ENCODE measurements around the gene KRTAP4-3. TPM values are rescaled to one million over a fixed set of nuclear protein-coding genes. Genes with fewer than 3 reads are reported as not detected.
"Not testable (repeated sequence)": the region's sequence is repeated elsewhere in the genome, so short reads cannot be mapped to it uniquely, and the experiment has no call there.

KRTAP4-3 gene
- total and polyA plus RNA-seq, 8 donors: not detected

DNA sequence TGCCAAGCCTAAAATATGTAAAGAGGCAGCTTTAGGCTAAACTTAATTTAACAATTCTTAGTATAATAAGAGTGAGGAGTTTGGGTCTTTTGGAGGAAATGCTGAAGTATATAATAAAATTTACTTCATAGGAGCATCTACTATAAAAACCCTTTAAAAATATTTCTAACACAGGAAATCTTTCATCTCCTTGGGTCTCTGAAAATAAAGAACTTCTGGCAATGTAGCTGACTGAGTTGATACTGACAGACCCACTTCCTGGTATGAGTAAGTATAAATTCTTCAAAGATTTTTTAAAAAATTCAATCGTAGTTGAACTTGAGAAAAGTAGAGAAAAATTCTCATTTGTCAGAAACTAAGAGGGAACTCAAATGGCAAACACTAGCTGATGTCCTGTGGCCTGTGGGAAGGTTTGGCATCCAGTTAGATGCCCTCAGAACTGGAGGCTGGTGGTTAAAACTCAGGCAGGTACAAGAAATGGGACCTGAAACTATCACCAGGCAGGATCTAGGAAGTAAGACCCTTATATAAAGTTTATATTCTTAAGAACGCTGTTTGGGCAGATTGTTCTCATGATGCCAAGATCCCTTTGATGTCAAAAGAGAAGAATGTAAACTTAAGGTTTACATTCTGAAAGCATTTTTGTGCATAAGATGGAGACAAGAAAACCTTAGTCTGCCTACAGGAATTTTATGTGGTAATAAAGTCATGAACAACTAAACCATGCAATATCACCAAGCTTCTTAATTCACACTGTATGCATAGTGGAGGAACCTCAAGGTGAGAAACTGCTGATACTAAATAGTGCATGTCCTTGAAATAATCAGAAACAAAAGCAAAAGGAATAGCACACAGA, 33.9 kb downstream of the KRTAP4-3 start:
- no peak overlapping the region for H3K27ac ChIP-seq
- no peak for ATAC-seq
- no peak overlapping the region for H3K4me3 ChIP-seq
- H3K27me3 ChIP-seq: peaks cover 0 to 3% (median 0%) of the 10 kb centered on the region in 4 donors
- H3K4me1 ChIP-seq: no peaks in the 10 kb centered on the region
- DNase-seq: no peak
- 51 to 56% methylated on average over 2 of the region's 2 CpGs for WGBS, 2 donors
- FAIRE-seq: no peak
- H3K36me3 ChIP-seq: no peaks in the 10 kb centered on the region
- no peaks in the 10 kb centered on the region for H3K9me3 ChIP-seq
- TF ChIP-seq, protein P1, sequence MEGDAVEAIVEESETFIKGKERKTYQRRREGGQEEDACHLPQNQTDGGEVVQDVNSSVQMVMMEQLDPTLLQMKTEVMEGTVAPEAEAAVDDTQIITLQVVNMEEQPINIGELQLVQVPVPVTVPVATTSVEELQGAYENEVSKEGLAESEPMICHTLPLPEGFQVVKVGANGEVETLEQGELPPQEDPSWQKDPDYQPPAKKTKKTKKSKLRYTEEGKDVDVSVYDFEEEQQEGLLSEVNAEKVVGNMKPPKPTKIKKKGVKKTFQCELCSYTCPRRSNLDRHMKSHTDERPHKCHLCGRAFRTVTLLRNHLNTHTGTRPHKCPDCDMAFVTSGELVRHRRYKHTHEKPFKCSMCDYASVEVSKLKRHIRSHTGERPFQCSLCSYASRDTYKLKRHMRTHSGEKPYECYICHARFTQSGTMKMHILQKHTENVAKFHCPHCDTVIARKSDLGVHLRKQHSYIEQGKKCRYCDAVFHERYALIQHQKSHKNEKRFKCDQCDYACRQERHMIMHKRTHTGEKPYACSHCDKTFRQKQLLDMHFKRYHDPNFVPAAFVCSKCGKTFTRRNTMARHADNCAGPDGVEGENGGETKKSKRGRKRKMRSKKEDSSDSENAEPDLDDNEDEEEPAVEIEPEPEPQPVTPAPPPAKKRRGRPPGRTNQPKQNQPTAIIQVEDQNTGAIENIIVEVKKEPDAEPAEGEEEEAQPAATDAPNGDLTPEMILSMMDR (IDR thresholded peaks at IDR 0.05): no peak
- intact Hi-C loops (cut with DNase I): no loop called here

- Histone ChIP-seq H3K4me1 (no peaks in the 10 kb centered on the region), H3K9me3 (no peaks in the 10 kb centered on the region), H3K4me3 (no peak overlapping the region), H3K36me3 (no peaks in the 10 kb centered on the region), H3K27ac (no peak overlapping the region), H3K27me3 (peaks cover 0 to 3% (median 0%) of the 10 kb centered on the region in 4 donors)
- FAIRE-seq (no peak), ATAC-seq (no peak), DNase-seq (no peak)
- TF ChIP-seq, protein P1 (IDR thresholded peaks at IDR 0.05): no peak
- intact Hi-C loops (cut with DNase I): no loop called here
- WGBS, 2 donors: 72 to 87% methylated on average over 3 of the region's 3 CpGs
Observed at GRCh38 chr17:41131979-41132378, 36.0 kb downstream of the KRTAP4-3 start.

DNA sequence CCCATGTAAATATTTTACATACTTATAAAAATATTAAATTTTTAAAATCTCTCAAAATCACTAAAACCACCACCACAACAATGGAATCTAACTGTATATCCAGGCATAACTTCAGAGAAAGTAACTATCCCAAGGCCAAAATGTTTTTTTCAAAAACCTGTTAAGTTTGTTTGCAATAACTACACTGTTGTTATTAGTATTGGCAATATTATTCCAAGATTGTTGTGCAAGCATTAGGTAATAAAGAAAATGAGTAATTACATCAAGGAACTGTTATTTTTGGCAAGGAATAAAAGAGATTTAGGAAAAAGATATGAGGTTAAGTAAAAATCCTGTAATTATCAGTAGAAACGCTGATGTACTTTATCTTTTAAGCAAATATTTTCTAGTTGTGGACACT, 40.6 kb downstream of the KRTAP4-3 start:
- FAIRE-seq (no peak), ATAC-seq (no peak), DNase-seq (no peak)
- TF ChIP-seq, protein P1 (IDR thresholded peaks at IDR 0.05): no peak
- Histone ChIP-seq H3K27me3 (peaks cover 0 to 7% (median 2%) of the 10 kb centered on the region in 4 donors), H3K27ac (no peak overlapping the region), H3K9me3 (no peaks in the 10 kb centered on the region), H3K4me3 (no peak overlapping the region), H3K36me3 (no peaks in the 10 kb centered on the region), H3K4me1 (no peaks in the 10 kb centered on the region)
- 7 to 14% methylated on average over 1 of the region's 1 CpG for WGBS, 2 donors
- intact Hi-C loops (cut with DNase I): no loop called here

GRCh38 chr17:41126412-41126811, 41.6 kb downstream of the KRTAP4-3 start:
- Histone ChIP-seq H3K27ac (no peak overlapping the region), H3K4me1 (no peaks in the 10 kb centered on the region), H3K27me3 (peaks cover 0 to 7% (median 0%) of the 10 kb centered on the region in 4 donors), H3K9me3 (no peaks in the 10 kb centered on the region), H3K4me3 (no peak overlapping the region), H3K36me3 (no peaks in the 10 kb centered on the region)
- 54 to 71% methylated on average over 3 of the region's 3 CpGs for WGBS, 2 donors
- TF ChIP-seq, protein P1 (IDR thresholded peaks at IDR 0.05): no peak
- intact Hi-C loops (cut with DNase I): no loop called here
- DNase-seq: no peak
- FAIRE-seq: no peak
- ATAC-seq: no peak

- H3K9me3 ChIP-seq: no peaks in the 10 kb centered on the region
- no peak for ATAC-seq
- 70 to 78% methylated on average over 2 of the region's 2 CpGs for WGBS, 2 donors
- peaks cover 0 to 7% (median 0%) of the 10 kb centered on the region in 4 donors for H3K27me3 ChIP-seq
- no peak overlapping the region for H3K4me3 ChIP-seq
- TF ChIP-seq, protein P1 (IDR thresholded peaks at IDR 0.05): no peak
- H3K27ac ChIP-seq: no peak overlapping the region
- no peak for FAIRE-seq
- intact Hi-C loops (cut with DNase I): no loop called here
- no peak for DNase-seq
- no peaks in the 10 kb centered on the region for H3K4me1 ChIP-seq
- H3K36me3 ChIP-seq: no peaks in the 10 kb centered on the region
Observed at GRCh38 chr17:41125064-41125463, 43.0 kb downstream of the KRTAP4-3 start.

GRCh38 chr17:41123991-41124371, 44.0 kb downstream of the KRTAP4-3 start, which contains the start of gene KRTAP4-12:
KRTAP4-12 (minus strand) TSS chr17:41124182; CDS start chr17:41124122, 60 bp downstream.
- intact Hi-C loops (cut with DNase I): not testable (repeated sequence)

GRCh38 chr17:41123292-41123990, 44.6 kb downstream of the KRTAP4-3 start:
- peak in 1 of 6 donors; percentile 20 for DNase-seq
- H3K4me3 ChIP-seq; FAIRE-seq; H3K9me3 ChIP-seq; H3K27me3 ChIP-seq; intact Hi-C loops (cut with DNase I); H3K4me1 ChIP-seq; H3K27ac ChIP-seq; H3K36me3 ChIP-seq; ATAC-seq: not testable (repeated sequence)
- 64 to 67% methylated on average over 6 to 12 of the region's 12 CpGs for WGBS, 2 donors

More at GRCh38 chr17:41123991-41124371, 44.0 kb downstream of the KRTAP4-3 start, which contains the start of gene KRTAP4-12:
- H3K9me3 ChIP-seq, H3K36me3 ChIP-seq, FAIRE-seq, DNase-seq, H3K4me1 ChIP-seq, ATAC-seq, H3K27ac ChIP-seq, H3K4me3 ChIP-seq, H3K27me3 ChIP-seq: not testable (repeated sequence)
- WGBS, 2 donors: 53 to 77% methylated on average over 3 of the region's 3 CpGs

All from pancreas (tissue), 10 donors.